Measurements from ENCODE around the gene PDCD7. TPM values are rescaled to one million over a fixed set of nuclear protein-coding genes. Genes with fewer than 3 reads are reported as not detected.

PDCD7 gene
- total RNA-seq, 4 donors from 2014 or later = 6.5 to 23.1 (median 17.8) TPM

GRCh38 chr15:65175511-65175910, 41.9 kb upstream of the PDCD7 start:
- DNase-seq = no peak
- Histone ChIP-seq H3K27ac (no peak overlapping the region), H3K36me3 (peaks cover 0 to 84% (median 0%) of the 10 kb centered on the region in 3 donors), H3K4me3 (no peak overlapping the region), H3K4me1 (no peaks in the 10 kb centered on the region), H3K9me3 (no peaks in the 10 kb centered on the region), H3K27me3 (no peaks in the 10 kb centered on the region)
- TF ChIP-seq, protein P1, sequence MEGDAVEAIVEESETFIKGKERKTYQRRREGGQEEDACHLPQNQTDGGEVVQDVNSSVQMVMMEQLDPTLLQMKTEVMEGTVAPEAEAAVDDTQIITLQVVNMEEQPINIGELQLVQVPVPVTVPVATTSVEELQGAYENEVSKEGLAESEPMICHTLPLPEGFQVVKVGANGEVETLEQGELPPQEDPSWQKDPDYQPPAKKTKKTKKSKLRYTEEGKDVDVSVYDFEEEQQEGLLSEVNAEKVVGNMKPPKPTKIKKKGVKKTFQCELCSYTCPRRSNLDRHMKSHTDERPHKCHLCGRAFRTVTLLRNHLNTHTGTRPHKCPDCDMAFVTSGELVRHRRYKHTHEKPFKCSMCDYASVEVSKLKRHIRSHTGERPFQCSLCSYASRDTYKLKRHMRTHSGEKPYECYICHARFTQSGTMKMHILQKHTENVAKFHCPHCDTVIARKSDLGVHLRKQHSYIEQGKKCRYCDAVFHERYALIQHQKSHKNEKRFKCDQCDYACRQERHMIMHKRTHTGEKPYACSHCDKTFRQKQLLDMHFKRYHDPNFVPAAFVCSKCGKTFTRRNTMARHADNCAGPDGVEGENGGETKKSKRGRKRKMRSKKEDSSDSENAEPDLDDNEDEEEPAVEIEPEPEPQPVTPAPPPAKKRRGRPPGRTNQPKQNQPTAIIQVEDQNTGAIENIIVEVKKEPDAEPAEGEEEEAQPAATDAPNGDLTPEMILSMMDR (IDR thresholded peaks at IDR 0.05) = no peak
- no peak for TF ChIP-seq POLR2A (IDR thresholded peaks at IDR 0.05)

GRCh38 chr15:65174509-65174908, 40.9 kb upstream of the PDCD7 start:
- H3K4me1 ChIP-seq = no peaks in the 10 kb centered on the region
- H3K36me3 ChIP-seq = peaks cover 0 to 89% (median 0%) of the 10 kb centered on the region in 3 donors

DNA sequence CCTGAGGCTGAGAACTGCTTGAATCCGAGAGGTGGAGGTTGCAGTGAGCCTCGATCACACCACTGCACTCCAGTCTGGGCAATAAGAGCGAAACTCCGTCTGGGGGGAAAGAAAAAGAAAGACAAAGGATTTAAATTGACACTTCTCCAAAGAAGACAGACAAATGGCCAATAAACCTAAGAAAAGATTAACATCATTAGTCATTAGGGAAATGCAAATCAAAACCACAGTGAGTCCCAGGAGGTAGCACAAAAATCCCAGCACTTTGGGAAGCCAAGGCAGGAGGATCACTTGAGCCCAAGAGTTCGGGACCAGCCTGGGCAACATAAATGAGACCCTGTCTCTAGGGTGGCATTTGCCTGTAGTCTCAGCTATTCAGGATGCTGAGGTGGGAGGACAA, 38.9 kb upstream of the PDCD7 start:
- TF ChIP-seq POLR2A (IDR thresholded peaks at IDR 0.05) = no peak
- TF ChIP-seq, protein P1 (IDR thresholded peaks at IDR 0.05) = no peak
- DNase-seq = no peak
- no peaks in the 10 kb centered on the region for H3K9me3 ChIP-seq
- H3K4me3 ChIP-seq = no peak overlapping the region
- no peaks in the 10 kb centered on the region for H3K27me3 ChIP-seq
- H3K4me1 ChIP-seq = no peaks in the 10 kb centered on the region
- peaks cover 0 to 79% (median 0%) of the 10 kb centered on the region in 3 donors for H3K36me3 ChIP-seq
- H3K27ac ChIP-seq = no peak overlapping the region

More at GRCh38 chr15:65174509-65174908, 40.9 kb upstream of the PDCD7 start:
- H3K27me3 ChIP-seq = no peaks in the 10 kb centered on the region
- no peak overlapping the region for H3K4me3 ChIP-seq
- TF ChIP-seq, protein P1 (IDR thresholded peaks at IDR 0.05) = no peak
- TF ChIP-seq POLR2A (IDR thresholded peaks at IDR 0.05) = no peak
- H3K27ac ChIP-seq = no peak overlapping the region
- H3K9me3 ChIP-seq = no peaks in the 10 kb centered on the region
- no peak for DNase-seq

- Histone ChIP-seq H3K36me3 (peaks cover 0 to 76% (median 0%) of the 10 kb centered on the region in 3 donors), H3K4me3 (no peak overlapping the region), H3K27ac (no peak overlapping the region), H3K9me3 (no peaks in the 10 kb centered on the region), H3K27me3 (no peaks in the 10 kb centered on the region), H3K4me1 (no peaks in the 10 kb centered on the region)
- DNase-seq = no peak
- TF ChIP-seq, protein P1 (IDR thresholded peaks at IDR 0.05) = no peak
- no peak for TF ChIP-seq POLR2A (IDR thresholded peaks at IDR 0.05)
These were observed 37.8 kb upstream of the PDCD7 start for GRCh38 chr15:65171428-65171827.

- peaks cover 0 to 75% (median 0%) of the 10 kb centered on the region in 3 donors for H3K36me3 ChIP-seq
- DNase-seq = no peak
- H3K9me3 ChIP-seq = no peaks in the 10 kb centered on the region
- TF ChIP-seq POLR2A (IDR thresholded peaks at IDR 0.05) = no peak
- TF ChIP-seq, protein P1 (IDR thresholded peaks at IDR 0.05) = no peak
- no peak overlapping the region for H3K4me3 ChIP-seq
- no peak overlapping the region for H3K27ac ChIP-seq
- no peaks in the 10 kb centered on the region for H3K27me3 ChIP-seq
- H3K4me1 ChIP-seq = no peaks in the 10 kb centered on the region
These were observed 32.3 kb upstream of the PDCD7 start for GRCh38 chr15:65165875-65166274.

- H3K9me3 ChIP-seq = no peaks in the 10 kb centered on the region
- H3K4me3 ChIP-seq = no peak overlapping the region
- H3K36me3 ChIP-seq = peaks cover 0 to 69% (median 0%) of the 10 kb centered on the region in 3 donors
These were observed 30.5 kb upstream of the PDCD7 start for GRCh38 chr15:65164139-65164538.

More at GRCh38 chr15:65164139-65164538, 30.5 kb upstream of the PDCD7 start:
- DNase-seq = no peak
- no peak overlapping the region for H3K27ac ChIP-seq
- TF ChIP-seq, protein P1 (IDR thresholded peaks at IDR 0.05) = no peak
- no peak for TF ChIP-seq POLR2A (IDR thresholded peaks at IDR 0.05)
- no peaks in the 10 kb centered on the region for H3K27me3 ChIP-seq
- H3K4me1 ChIP-seq = no peaks in the 10 kb centered on the region

Measured in Peyer's patch (tissue), 4 donors.